ENCODE measurements around the gene C20orf96. TPM values are rescaled to one million over a fixed set of nuclear protein-coding genes. Genes with fewer than 3 reads are reported as not detected.
A peak's percentile ranks its signal among the peaks of the same experiment; 100 is the strongest.

C20orf96 gene
- total RNA-seq, 1 donor from 2014 or later = 3.9 TPM

DNA sequence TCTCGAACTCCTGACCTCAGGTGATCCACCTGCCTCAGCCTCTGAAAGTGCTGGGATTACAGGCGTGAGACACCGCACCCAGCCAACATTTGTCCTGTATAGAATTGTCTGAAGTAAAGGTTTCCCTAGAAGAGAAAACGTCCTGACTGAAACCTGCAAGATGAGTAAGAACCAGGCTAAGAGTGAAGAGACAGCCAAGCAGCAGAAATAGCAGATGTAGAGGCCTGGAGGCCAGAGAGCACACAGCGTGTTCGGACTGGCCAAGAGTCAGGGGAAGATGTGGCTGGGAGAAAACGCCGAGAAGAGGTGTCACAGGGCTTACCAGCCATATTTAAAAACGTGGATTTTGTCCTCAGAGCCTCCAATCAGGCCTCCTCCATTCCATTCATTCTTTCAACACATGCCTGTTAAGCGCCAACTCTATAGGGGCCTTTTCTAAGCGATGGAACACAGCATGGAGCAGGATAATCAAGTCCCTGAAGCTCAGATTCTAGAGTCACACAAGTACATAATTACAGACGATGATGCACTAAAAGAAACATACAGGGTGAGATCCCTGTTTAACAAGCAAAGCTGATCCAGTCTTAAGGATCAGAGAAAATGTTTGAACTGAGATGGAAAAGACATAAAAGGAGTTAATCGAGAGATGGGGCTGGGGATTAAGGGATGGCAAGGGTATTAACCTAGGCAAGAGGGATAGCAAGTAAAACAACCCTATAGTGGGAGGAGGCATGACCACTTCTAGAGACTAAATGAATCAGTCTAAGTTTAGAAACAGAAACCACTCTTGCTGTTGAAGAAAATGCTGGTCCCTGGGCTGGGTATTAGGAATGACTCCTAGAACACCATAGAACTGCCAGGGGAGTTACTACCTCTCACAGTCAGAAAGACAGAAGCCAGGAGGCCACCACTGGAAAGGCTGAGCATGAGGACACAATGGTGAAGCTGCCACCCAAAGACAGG is 11.6 kb upstream of the C20orf96 start:
- H3K4me3 ChIP-seq (ENCODE audit: low read depth, low read length) = no peak overlapping the region
- TF ChIP-seq, protein P1, sequence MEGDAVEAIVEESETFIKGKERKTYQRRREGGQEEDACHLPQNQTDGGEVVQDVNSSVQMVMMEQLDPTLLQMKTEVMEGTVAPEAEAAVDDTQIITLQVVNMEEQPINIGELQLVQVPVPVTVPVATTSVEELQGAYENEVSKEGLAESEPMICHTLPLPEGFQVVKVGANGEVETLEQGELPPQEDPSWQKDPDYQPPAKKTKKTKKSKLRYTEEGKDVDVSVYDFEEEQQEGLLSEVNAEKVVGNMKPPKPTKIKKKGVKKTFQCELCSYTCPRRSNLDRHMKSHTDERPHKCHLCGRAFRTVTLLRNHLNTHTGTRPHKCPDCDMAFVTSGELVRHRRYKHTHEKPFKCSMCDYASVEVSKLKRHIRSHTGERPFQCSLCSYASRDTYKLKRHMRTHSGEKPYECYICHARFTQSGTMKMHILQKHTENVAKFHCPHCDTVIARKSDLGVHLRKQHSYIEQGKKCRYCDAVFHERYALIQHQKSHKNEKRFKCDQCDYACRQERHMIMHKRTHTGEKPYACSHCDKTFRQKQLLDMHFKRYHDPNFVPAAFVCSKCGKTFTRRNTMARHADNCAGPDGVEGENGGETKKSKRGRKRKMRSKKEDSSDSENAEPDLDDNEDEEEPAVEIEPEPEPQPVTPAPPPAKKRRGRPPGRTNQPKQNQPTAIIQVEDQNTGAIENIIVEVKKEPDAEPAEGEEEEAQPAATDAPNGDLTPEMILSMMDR (conservative IDR thresholded peaks at IDR 0.05; ENCODE audit: low read depth, low read length) = no peak
- no peak for DNase-seq (ENCODE audit: low read depth)

DNA sequence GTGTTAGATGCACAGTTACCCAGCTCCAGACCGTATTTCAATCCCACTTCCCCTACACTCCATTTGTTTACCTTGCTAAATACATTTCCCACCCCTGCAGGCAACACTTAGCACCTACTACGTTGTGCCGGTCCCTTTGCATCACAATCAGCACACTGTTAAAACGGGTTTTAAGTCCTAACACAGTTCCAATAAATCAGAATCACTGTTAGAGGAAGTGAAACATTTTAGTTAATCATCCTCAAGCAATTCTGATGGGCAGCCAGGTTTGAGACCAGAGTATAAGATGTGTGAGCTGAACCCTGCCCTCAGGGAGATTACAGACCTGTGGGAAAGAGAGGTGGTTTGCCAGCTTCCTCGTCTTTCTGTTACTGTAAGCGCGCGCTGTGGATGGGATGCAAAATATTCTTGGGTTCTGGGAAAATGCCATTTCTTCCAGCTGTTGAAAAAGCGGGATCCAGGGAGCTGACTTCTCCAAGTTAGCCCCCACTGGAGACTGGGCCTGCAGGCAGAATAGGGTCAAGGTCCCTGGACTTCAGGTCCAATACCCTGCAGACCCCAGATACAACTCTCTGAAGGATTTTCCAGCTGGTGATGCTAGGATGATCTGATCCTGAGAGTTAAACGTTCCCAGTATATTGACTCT is 9.9 kb upstream of the C20orf96 start:
- no peak for DNase-seq (ENCODE audit: low read depth)
- TF ChIP-seq, protein P1 (conservative IDR thresholded peaks at IDR 0.05; ENCODE audit: low read depth, low read length) = no peak
- H3K4me3 ChIP-seq (ENCODE audit: low read depth, low read length) = no peak overlapping the region

DNA sequence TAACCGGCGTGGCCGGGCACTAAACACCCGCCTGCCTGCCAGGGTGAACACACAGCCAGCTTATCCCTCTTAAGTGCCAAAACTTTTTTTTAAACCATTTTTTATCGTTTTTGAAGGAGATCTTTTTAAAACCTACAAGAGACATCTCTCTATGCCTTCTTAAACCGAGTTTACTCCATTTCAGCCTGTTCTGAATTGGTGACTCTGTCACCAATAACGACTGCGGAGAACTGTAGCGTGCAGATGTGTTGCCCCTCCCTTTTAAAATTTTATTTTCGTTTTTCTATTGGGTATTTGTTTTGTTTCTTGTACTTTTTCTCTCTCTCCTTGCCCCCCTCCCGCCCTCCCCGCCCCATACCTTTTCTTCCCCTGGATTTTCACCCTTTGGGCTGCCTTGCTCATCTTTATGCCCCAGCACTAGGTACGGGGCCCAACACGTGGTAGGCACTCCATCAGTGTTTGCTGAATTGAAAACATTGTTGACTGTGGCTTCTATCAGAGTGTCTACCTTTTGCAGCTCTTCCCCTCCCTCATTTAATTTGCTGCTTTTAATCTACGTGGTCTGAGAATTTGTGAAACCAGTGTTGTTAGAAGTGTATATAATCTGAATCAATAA is 8.3 kb upstream of the C20orf96 start:
- peak overlapping the region; percentile 92 for H3K4me3 ChIP-seq (ENCODE audit: low read depth, low read length)
- TF ChIP-seq, protein P1 (conservative IDR thresholded peaks at IDR 0.05; ENCODE audit: low read depth, low read length) = no peak
- no peak for DNase-seq (ENCODE audit: low read depth)

DNA sequence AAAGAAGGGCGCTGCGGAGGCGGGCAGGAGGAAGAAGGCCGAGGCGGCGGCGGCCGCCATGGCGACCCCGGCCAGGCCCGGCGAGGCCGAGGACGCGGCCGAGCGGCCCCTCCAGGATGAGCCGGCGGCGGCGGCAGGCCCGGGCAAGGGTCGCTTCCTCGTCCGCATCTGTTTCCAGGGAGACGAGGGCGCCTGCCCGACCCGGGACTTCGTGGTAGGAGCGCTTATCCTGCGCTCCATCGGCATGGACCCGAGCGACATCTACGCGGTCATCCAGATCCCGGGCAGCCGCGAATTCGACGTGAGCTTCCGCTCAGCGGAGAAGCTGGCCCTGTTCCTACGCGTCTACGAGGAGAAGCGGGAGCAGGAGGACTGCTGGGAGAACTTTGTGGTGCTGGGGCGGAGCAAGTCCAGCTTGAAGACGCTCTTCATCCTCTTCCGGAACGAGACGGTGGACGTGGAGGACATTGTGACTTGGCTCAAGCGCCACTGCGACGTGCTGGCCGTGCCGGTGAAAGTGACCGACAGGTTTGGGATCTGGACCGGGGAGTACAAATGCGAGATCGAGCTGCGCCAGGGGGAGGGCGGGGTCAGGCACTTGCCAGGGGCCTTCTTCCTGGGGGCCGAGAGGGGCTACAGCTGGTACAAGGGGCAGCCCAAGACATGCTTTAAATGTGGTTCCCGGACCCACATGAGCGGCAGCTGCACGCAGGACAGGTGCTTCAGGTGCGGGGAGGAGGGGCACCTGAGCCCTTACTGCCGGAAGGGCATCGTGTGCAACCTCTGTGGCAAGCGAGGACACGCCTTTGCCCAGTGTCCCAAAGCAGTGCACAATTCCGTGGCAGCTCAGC is 7.6 kb upstream of the C20orf96 start:
- DNase-seq (ENCODE audit: low read depth) = no peak
- peak overlapping the region; percentile 92 for H3K4me3 ChIP-seq (ENCODE audit: low read depth, low read length)
- TF ChIP-seq, protein P1 (conservative IDR thresholded peaks at IDR 0.05; ENCODE audit: low read depth, low read length) = no peak

DNA sequence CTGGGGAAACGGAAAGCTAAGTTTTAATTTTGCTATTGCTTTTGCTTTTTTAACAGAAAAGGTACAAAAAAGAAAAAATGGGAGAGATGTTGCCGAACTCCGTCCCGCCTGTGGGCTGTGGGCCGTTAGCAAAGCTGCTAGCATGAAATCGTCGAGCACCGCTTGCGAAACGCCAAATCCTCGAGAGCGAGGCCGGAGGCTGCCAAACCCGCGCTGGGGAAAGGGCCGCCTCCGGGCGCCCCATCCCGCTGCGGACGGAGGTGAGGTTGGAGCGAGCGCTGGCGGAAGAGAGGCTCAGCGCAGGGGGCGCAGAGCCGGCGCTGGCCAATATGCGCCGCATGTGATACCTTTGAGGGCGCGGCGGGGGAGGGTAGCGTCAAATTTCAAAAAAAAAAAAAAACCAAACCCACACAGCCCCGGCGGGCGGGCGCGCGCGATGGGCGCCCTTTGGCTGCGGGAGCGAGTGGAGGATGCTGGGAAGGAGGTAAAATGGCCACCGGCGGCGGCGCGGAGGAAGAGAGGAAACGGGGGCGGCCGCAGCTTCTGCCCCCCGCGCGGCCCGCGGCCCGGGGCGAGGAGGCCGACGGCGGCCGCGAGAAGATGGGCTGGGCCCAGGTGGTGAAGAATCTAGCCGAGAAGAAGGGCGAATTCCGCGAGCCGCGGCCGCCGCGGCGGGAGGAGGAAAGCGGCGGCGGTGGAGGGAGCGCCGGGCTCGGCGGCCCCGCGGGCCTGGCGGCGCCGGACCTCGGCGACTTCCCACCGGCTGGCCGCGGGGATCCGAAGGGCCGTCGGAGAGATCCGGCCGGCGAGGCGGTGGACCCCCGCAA is 6.8 kb upstream of the C20orf96 start, which contains the start of gene ZCCHC3:
Gene ZCCHC3 (plus strand): TSS at position 473 of the 827 bp plus-strand sequence. CDS start 17 bp downstream, at position 490.
- H3K4me3 ChIP-seq (ENCODE audit: low read depth, low read length) = peak within 1 kb of the TSS; percentile 92
- no peak for DNase-seq (ENCODE audit: low read depth)
- TF ChIP-seq, protein P1 (conservative IDR thresholded peaks at IDR 0.05; ENCODE audit: low read depth, low read length) = peak; percentile 11
